Brain microvascular endothelial cell (primary cell): Measurements from ENCODE around the gene MROH2A.

ENCODE experiments used
- DNase-seq: peaks from one replicate; pipeline ENCODE4 v3.0.0-alpha.2; 2020
- H3K27ac ChIP-seq: fragments of 250-450 bp; sonication (Bioruptor Pico); 2 replicates; pipeline ENCODE4 v1.5.1; 2020; ENCODE audit warnings: mild to moderate bottlenecking, moderate library complexity
- H3K27me3 ChIP-seq: fragments of 250-450 bp; sonication (Bioruptor Pico); replicated peaks from 2 replicates; pipeline ENCODE4 v1.5.1; 2020; ENCODE audit warnings: mild to moderate bottlenecking
- H3K36me3 ChIP-seq: fragments of 250-450 bp; sonication (Bioruptor Pico); replicated peaks from 2 replicates; pipeline ENCODE4 v1.5.1; 2020; ENCODE audit warnings: mild to moderate bottlenecking
- H3K4me3 ChIP-seq: 2 replicates; pipeline ENCODE4 v1.5.1; 2011; ENCODE audit warnings: low read depth, mild to moderate bottlenecking, control low read depth, low read length, moderate library complexity
- in situ Hi-C: cut with HindIII; loops from 2 replicates; pipeline ENCODE4 v1.10.0; 2017; ENCODE audit warnings: low sequenced_read_pairs, low pct_ligation_motif_present
- TF ChIP-seq, protein P1 (sequence below): IDR thresholded peaks from 2 replicates; pipeline ENCODE4 v1.5.1; 2011; ENCODE audit warnings: low read depth, mild to moderate bottlenecking, moderate library complexity, low read length, control low read depth, inconsistent platforms; ENCODE audit errors: missing control alignments

Gene MROH2A

DNA sequence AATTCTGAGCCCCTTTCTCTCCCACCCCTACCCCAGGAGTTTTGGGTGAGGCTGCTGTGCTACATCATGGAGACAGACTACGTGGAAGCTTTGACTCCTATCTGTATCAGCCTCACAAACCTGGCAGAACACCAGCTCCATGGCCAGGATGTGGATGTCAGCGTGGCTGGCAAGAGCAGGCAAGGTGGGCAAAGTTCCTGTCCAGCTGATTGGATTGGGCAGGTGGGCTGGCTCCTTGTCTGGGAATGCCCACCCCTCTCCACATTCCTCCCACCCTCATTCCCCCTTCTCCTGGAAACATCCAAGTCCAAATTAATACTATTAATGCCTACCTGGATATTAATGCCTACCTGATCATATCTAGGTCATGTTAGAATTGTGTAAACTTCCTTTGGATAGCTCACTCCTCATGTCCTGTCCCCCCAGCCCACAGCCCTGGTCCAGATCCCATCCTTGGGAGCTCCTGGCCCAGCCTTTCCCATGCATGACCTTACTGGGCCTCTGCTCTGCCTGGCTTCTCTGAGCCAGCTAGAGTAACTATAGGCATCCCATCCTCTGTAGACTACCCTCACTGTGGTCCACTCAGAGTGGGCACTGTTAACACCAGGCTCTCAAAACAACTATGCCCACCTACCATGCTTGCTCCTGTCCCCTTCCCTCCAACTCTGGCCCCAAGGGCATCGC, 24.1 kb downstream of the MROH2A start:
- no peak overlapping the region for H3K4me3 ChIP-seq
- H3K27me3 ChIP-seq = no peaks in the 10 kb centered on the region
- TF ChIP-seq, protein P1, sequence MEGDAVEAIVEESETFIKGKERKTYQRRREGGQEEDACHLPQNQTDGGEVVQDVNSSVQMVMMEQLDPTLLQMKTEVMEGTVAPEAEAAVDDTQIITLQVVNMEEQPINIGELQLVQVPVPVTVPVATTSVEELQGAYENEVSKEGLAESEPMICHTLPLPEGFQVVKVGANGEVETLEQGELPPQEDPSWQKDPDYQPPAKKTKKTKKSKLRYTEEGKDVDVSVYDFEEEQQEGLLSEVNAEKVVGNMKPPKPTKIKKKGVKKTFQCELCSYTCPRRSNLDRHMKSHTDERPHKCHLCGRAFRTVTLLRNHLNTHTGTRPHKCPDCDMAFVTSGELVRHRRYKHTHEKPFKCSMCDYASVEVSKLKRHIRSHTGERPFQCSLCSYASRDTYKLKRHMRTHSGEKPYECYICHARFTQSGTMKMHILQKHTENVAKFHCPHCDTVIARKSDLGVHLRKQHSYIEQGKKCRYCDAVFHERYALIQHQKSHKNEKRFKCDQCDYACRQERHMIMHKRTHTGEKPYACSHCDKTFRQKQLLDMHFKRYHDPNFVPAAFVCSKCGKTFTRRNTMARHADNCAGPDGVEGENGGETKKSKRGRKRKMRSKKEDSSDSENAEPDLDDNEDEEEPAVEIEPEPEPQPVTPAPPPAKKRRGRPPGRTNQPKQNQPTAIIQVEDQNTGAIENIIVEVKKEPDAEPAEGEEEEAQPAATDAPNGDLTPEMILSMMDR = no peak
- no peaks in the 10 kb centered on the region for H3K36me3 ChIP-seq
- in situ Hi-C loops = no loop called here
- no peak for DNase-seq
- H3K27ac ChIP-seq = no peak overlapping the region

- no peak overlapping the region for H3K4me3 ChIP-seq
- DNase-seq = no peak
- no peaks in the 10 kb centered on the region for H3K36me3 ChIP-seq
- in situ Hi-C loops = no loop called here
- no peak overlapping the region for H3K27ac ChIP-seq
- no peaks in the 10 kb centered on the region for H3K27me3 ChIP-seq
- TF ChIP-seq, protein P1 = no peak
Measured at GRCh38 chr2:233803292-233803911, 25.3 kb downstream of the MROH2A start.

- no peak overlapping the region for H3K4me3 ChIP-seq
- in situ Hi-C loops = no loop called here
- H3K27ac ChIP-seq = no peak overlapping the region
- H3K27me3 ChIP-seq = no peaks in the 10 kb centered on the region
- DNase-seq = no peak
- TF ChIP-seq, protein P1 = no peak
- H3K36me3 ChIP-seq = no peaks in the 10 kb centered on the region
Measured at GRCh38 chr2:233803994-233804393, 25.9 kb downstream of the MROH2A start.

- in situ Hi-C loops = no loop called here
- H3K27me3 ChIP-seq = no peaks in the 10 kb centered on the region
- TF ChIP-seq, protein P1 = peak; percentile 23
- H3K27ac ChIP-seq = no peak overlapping the region
- no peaks in the 10 kb centered on the region for H3K36me3 ChIP-seq
- DNase-seq = no peak
- no peak overlapping the region for H3K4me3 ChIP-seq
Measured at GRCh38 chr2:233807215-233807865, 29.2 kb downstream of the MROH2A start.

DNA sequence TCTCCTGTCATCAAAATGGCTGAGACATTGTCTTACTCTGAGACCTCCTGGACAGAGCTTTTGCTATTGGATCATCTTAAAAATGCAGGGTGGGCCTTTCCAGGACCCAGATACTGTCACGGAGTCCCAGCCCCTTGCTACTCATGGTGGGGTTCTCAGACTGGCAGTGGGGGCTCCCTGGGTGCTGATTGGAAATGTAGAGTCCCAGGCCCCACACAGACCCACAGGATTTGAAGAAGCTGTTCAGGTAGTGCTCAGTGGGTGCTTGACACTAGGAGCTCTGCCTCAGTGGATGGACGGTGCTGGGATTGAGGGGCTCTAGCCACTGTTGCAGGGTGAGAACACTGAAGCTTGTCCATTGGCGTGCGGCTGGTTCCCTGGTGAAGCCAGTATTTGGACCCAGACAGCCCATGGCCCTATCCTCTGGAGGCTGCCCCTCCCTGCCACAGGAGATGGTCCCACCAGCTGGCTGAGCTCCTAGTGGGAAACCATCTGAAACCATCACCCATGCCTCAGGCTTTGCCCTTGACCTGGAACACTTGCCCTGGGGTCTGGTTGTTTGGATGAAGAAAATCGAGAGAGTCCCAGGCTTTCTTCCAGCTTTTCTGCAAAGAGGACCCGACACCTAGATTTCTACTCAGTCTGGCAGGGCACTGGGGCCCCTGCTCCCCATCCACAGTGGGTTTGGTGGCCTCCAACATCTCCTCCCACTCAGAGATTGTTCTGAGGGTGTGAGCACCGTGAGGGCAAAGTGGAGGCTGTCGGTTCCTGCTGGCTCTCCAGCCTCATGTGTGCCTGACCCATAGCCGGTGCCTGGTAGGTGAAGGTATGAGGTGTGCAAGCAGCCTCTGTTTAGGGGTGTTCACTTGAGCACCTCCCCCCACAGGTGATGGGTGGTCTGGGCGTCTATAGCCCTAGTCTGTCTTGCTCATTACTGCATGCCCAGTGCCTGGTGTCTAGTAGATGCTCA, 30.1 kb downstream of the MROH2A start:
- no peak overlapping the region for H3K27ac ChIP-seq
- H3K27me3 ChIP-seq = no peaks in the 10 kb centered on the region
- TF ChIP-seq, protein P1 = no peak
- no peak overlapping the region for H3K4me3 ChIP-seq
- no peak for DNase-seq
- no peaks in the 10 kb centered on the region for H3K36me3 ChIP-seq
- in situ Hi-C loops = no loop called here
